Measurements from ENCODE around the gene RSPH3. TPM values are rescaled to one million over a fixed set of nuclear protein-coding genes. Genes with fewer than 3 reads are reported as not detected.
A peak's percentile ranks its signal among the peaks of the same experiment; 100 is the strongest.

The RSPH3 gene
- total RNA-seq, 4 donors from 2014 or later, result 6.4 to 11.0 (median 9.6) TPM

- H3K4me3 ChIP-seq (ENCODE audit: low read depth, poor library complexity, severe bottlenecking), result no peak overlapping the region
- TF ChIP-seq CTCF (IDR thresholded peaks at IDR 0.05) (no peak), POLR2A (IDR thresholded peaks at IDR 0.05) (no peak)
- 55 to 56% methylated on average over 3 of the region's 3 CpGs for WGBS, 2 donors
- intact Hi-C loops (cut with DNase I; ENCODE audit: low total_unique reads), result no loop called here
- no peak for DNase-seq (ENCODE audit: low spot score in 2 of 2)
Observed at GRCh38 chr6:158962371-158962770, 37.6 kb downstream of the RSPH3 start.

GRCh38 chr6:158960026-158960425 is 40.0 kb downstream of the RSPH3 start:
- TF ChIP-seq CTCF (IDR thresholded peaks at IDR 0.05), result no peak
- no peak for TF ChIP-seq POLR2A (IDR thresholded peaks at IDR 0.05)
- 86 to 94% methylated on average over 2 of the region's 2 CpGs for WGBS, 2 donors
- intact Hi-C loops (cut with DNase I; ENCODE audit: low total_unique reads), result no loop called here
- no peak for DNase-seq (ENCODE audit: low spot score in 2 of 2)
- H3K4me3 ChIP-seq (ENCODE audit: low read depth, poor library complexity, severe bottlenecking), result no peak overlapping the region

- H3K4me3 ChIP-seq (ENCODE audit: low read depth, poor library complexity, severe bottlenecking), result no peak overlapping the region
- DNase-seq (ENCODE audit: low spot score in 2 of 2), result no peak
- intact Hi-C loops (cut with DNase I; ENCODE audit: low total_unique reads), result no loop called here
- 72 to 84% methylated on average over 4 of the region's 4 CpGs for WGBS, 2 donors
- TF ChIP-seq POLR2A (IDR thresholded peaks at IDR 0.05), result no peak
- TF ChIP-seq CTCF (IDR thresholded peaks at IDR 0.05), result no peak
Observed at GRCh38 chr6:158959552-158959951, 40.5 kb downstream of the RSPH3 start.

GRCh38 chr6:158958504-158959386 is 41.3 kb downstream of the RSPH3 start:
- WGBS, 2 donors, result 71% methylated on average over 6 to 7 of the region's 7 CpGs
- peak in 1 of 2 donors; percentile 43 for DNase-seq (ENCODE audit: low spot score in 2 of 2)
- H3K4me3 ChIP-seq (ENCODE audit: low read depth, poor library complexity, severe bottlenecking), result no peak overlapping the region
- intact Hi-C loops (cut with DNase I; ENCODE audit: low total_unique reads), result no loop called here
- TF ChIP-seq CTCF (IDR thresholded peaks at IDR 0.05) (no peak), POLR2A (IDR thresholded peaks at IDR 0.05) (no peak)

- TF ChIP-seq CTCF (IDR thresholded peaks at IDR 0.05) (no peak), POLR2A (IDR thresholded peaks at IDR 0.05) (no peak)
- no peak overlapping the region for H3K4me3 ChIP-seq (ENCODE audit: low read depth, poor library complexity, severe bottlenecking)
- DNase-seq (ENCODE audit: low spot score in 2 of 2), result no peak
- intact Hi-C loops (cut with DNase I; ENCODE audit: low total_unique reads), result no loop called here
- 87 to 91% methylated on average over 3 of the region's 3 CpGs for WGBS, 2 donors
Observed at GRCh38 chr6:158955255-158955654, 44.7 kb downstream of the RSPH3 start.

Data from lower leg skin (tissue), 4 donors.